Transverse colon (tissue), 4 donors: ENCODE measurements around the gene GGPS1. TPM values are rescaled to one million over a fixed set of nuclear protein-coding genes. Genes with fewer than 3 reads are reported as not detected.
"Not testable (repeated sequence)": the region's sequence is repeated elsewhere in the genome, so short reads cannot be mapped to it uniquely, and the experiment has no call there.

Source experiments
- DNase-seq: peaks from one replicate; pipeline ENCODE4 v3.0.0-alpha.2; 2019
- H3K27ac ChIP-seq, 4 donors: fragments of 200-600 bp; sonication (generic); 2 replicates each; pipeline ENCODE4 v1.5.1; 2016 to 2018; ENCODE audit warnings: inconsistent platforms in 4 of 4
- H3K27me3 ChIP-seq: fragments of 200-600 bp; sonication (generic); 2 replicates; pipeline ENCODE4 v1.5.1; 2017; ENCODE audit warnings: inconsistent platforms
- H3K36me3 ChIP-seq, 4 donors: fragments of 200-600 bp; sonication (generic); 2 replicates each; pipeline ENCODE4 v1.5.1; 2017 to 2019; ENCODE audit warnings: inconsistent platforms in 4 of 4
- H3K4me1 ChIP-seq, 4 donors: fragments of 200-600 bp; sonication (generic); 2 replicates each; pipeline ENCODE4 v1.5.1; 2017 to 2020; ENCODE audit warnings: inconsistent platforms in 4 of 4
- H3K4me3 ChIP-seq, 4 donors: fragments of 200-600 bp; sonication (generic); 1 replicate in 1 of 4; 2 replicates in 3 of 4; pipeline versions ENCODE4 v1.5.1 to v1.6.1; 2017 to 2019; ENCODE audit warnings: inconsistent platforms in 4 of 4
- H3K9me3 ChIP-seq, 2 donors: fragments of 200-600 bp; sonication (generic); 2 replicates each; pipeline ENCODE4 v1.5.1; 2017 to 2019; ENCODE audit warnings: inconsistent platforms in 2 of 2
- CTCF ChIP-seq, 5 experiments: fragments of 200-600 bp in 3 of 5; fragments of 450-650 bp in 2 of 5; sonication (generic) in 3 of 5; IDR thresholded peaks; 1 replicate in 2 of 5; 2 replicates in 3 of 5; pipeline ENCODE4 v1.5.1; 2016 to 2017; ENCODE audit warnings: antibody characterized with exemption in 5 of 5, inconsistent platforms in 3 of 5, mild to moderate bottlenecking in 2 of 5, moderate library complexity in 1 of 5
- EP300 ChIP-seq: sonication (generic); formaldehyde crosslinking; IDR thresholded peaks from one replicate; pipeline ENCODE4 v1.6.1; 2017; ENCODE audit warnings: antibody characterized with exemption, low read depth
- POLR2A ChIP-seq: fragments of 450-650 bp; IDR thresholded peaks from one replicate; pipeline ENCODE4 v1.6.1; 2016; ENCODE audit warnings: antibody characterized with exemption, mild to moderate bottlenecking, moderate library complexity
- POLR2AphosphoS5 ChIP-seq, 3 donors: sonication (generic); formaldehyde crosslinking; IDR thresholded peaks; one replicate each; pipeline ENCODE4 v1.6.1; 2016; ENCODE audit warnings: antibody characterized with exemption in 3 of 3
- WGBS, 2 donors: methylation state at CpG; one replicate each; pipeline ENCODE4 v1.1.5; 2018; ENCODE audit warnings: low coverage in 1 of 2; 5-methylcytosine and 5-hydroxymethylcytosine counted together
- in situ Hi-C, 4 donors: fragments of 200-750 bp; cut with MboI; loops; one replicate each; pipeline versions ENCODE4 v1.15.0 to v1.15.1; 2017; ENCODE audit warnings: low sequenced_read_pairs in 3 of 4, low pct_ligation_motif_present in 1 of 4, low pct_unique_long_range_greater_than_20kb in 1 of 4
- intact Hi-C: fragments of 100-400 bp; cut with DNase I; formaldehyde crosslinking; loops from one replicate; pipeline ENCODE4 v1.15.1; 2023; ENCODE audit warnings: low total_unique reads
- total RNA-seq, 4 donors: library from RNA; depleted of rRNA; stranded (reverse); fragments of >200 nt; gene quantifications; one replicate each; pipeline ENCODE4 v1.1.0, GENCODE V29; 2016

Gene GGPS1
- 10 to 100 TPM; 11.2 to 22.1 (median 16.9) TPM for total RNA-seq

GRCh38 chr1:235328271-235329138, at the start of gene GGPS1:
GGPS1 (plus strand) TSS chr1:235328570; CDS start chr1:235335265, 6,695 bp downstream.
- Histone ChIP-seq H3K9me3 (no peaks in the 10 kb centered on the region), H3K36me3 (no peaks in the 10 kb centered on the region), H3K27me3 (no peaks in the 10 kb centered on the region), H3K27ac (peak within 1 kb of the TSS; percentile 95 to 100 (median 97)), H3K4me3 (peak within 1 kb of the TSS; percentile 66 to 100 (median 96)), H3K4me1 (peaks cover 31 to 66% (median 48%) of the 10 kb centered on the region in 4 donors)
- 0% methylated on average over 20 to 53 of the region's 54 CpGs for WGBS, 2 donors
- in situ Hi-C loops (no loop called here), intact Hi-C loops (loop anchor here (10.0 kb wide), 1 partner anchor 74 kb away; no protein-coding TSS in a partner anchor)
- DNase-seq: peak; percentile 98
- peak in 2 of 5 experiments; percentile 9 to 47 for TF ChIP-seq CTCF (IDR thresholded peaks at IDR 0.05)
- peak; percentile 82 to 96 (median 94) for TF ChIP-seq POLR2AphosphoS5 (IDR thresholded peaks at IDR 0.05)
- TF ChIP-seq EP300: no peak
- TF ChIP-seq POLR2A: peak; percentile 88

- Histone ChIP-seq H3K9me3 (no peaks in the 10 kb centered on the region), H3K27ac (no peak overlapping the region), H3K4me3 (no peak overlapping the region), H3K4me1 (peaks cover 3 to 42% (median 11%) of the 10 kb centered on the region in 4 donors), H3K36me3 (no peaks in the 10 kb centered on the region), H3K27me3 (no peaks in the 10 kb centered on the region)
- in situ Hi-C loops: no loop called here
- intact Hi-C loops: no loop called here
- DNase-seq: no peak
- WGBS, 2 donors: 81% methylated on average over 5 of the region's 5 CpGs; no CpG with 5 or more reads in 1 of the 2 donors
- TF ChIP-seq POLR2AphosphoS5 (IDR thresholded peaks at IDR 0.05) (no peak), POLR2A (no peak), CTCF (IDR thresholded peaks at IDR 0.05) (no peak), EP300 (no peak)
Observed at GRCh38 chr1:235278915-235279292, 49.5 kb upstream of the GGPS1 start.

GRCh38 chr1:235279694-235280093, 48.7 kb upstream of the GGPS1 start:
- intact Hi-C loops: no loop called here
- DNase-seq: no peak
- no peaks in the 10 kb centered on the region for H3K9me3 ChIP-seq
- 60 to 74% methylated on average over 5 of the region's 5 CpGs for WGBS, 2 donors
- in situ Hi-C loops: no loop called here
- no peak overlapping the region for H3K27ac ChIP-seq
- H3K4me3 ChIP-seq: no peak overlapping the region
- TF ChIP-seq POLR2A: no peak
- TF ChIP-seq POLR2AphosphoS5 (IDR thresholded peaks at IDR 0.05): no peak
- TF ChIP-seq CTCF (IDR thresholded peaks at IDR 0.05): no peak
- no peak for TF ChIP-seq EP300
- no peaks in the 10 kb centered on the region for H3K36me3 ChIP-seq
- H3K4me1 ChIP-seq: peaks cover 3 to 37% (median 11%) of the 10 kb centered on the region in 4 donors
- H3K27me3 ChIP-seq: no peaks in the 10 kb centered on the region

- TF ChIP-seq EP300: no peak
- Histone ChIP-seq H3K36me3 (no peaks in the 10 kb centered on the region), H3K4me3 (no peak overlapping the region), H3K27ac (no peak overlapping the region), H3K9me3 (no peaks in the 10 kb centered on the region), H3K27me3 (no peaks in the 10 kb centered on the region), H3K4me1 (peaks cover 3 to 36% (median 11%) of the 10 kb centered on the region in 4 donors)
- intact Hi-C loops: no loop called here
- in situ Hi-C loops: no loop called here
- WGBS, 2 donors: 96 to 100% methylated on average over 1 to 15 of the region's 15 CpGs
- no peak for DNase-seq
Observed at GRCh38 chr1:235280467-235280866, 47.9 kb upstream of the GGPS1 start.

- H3K27me3 ChIP-seq, in situ Hi-C loops, H3K36me3 ChIP-seq, DNase-seq, intact Hi-C loops, H3K4me3 ChIP-seq, H3K9me3 ChIP-seq, H3K27ac ChIP-seq: not testable (repeated sequence)
- peaks cover under 1 to 44% (median 14%) of the 10 kb centered on the region in 4 donors for H3K4me1 ChIP-seq
- WGBS, 2 donors: 91 to 92% methylated on average over 12 to 13 of the region's 13 CpGs
Observed at GRCh38 chr1:235283636-235284035, 44.7 kb upstream of the GGPS1 start.
